GM21529 (cell line): ENCODE measurements around the gene VSIG4.
"Not testable (repeated sequence)": the region's sequence is repeated elsewhere in the genome, so short reads cannot be mapped to it uniquely, and the experiment has no call there.

Experiments used
- ATAC-seq: cut with Tn5 transposase; IDR thresholded peaks from one replicate; pipeline ENCODE4 v1.9.1; 2021; ENCODE audit not compliant: unreplicated experiment

VSIG4 gene

DNA sequence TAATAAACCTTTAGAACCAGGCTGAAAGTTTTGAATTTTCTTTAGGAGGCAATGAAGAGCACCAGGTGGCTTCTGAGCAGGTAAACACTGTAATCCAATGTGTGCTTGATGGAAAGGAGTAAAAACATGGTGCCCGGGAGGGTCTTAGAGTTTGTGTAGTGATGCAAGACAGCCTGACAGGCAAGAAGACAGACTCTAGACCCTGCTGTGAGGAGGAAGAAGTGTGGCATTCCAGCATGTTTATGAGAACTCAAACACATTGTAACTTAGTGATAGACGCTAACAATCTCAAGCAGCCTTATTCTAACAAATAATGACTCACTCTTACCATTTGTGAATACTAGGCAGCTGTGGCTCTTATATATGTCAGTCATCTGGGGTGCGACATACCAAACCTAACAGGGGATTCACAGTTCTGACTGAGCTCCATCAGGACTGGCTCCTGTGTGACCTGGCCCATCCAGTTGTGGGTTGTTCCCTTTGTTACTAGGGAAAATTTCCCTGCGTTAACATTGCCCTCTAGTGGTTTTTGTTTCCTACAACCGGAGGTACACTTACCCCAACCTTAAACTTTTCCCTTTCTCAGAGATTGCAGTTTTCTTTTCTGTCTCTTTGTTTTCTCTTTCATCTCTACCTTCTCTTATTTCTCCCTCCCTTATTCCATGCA is 53.8 kb downstream of the VSIG4 start:
- ATAC-seq, result peak; percentile 92

DNA sequence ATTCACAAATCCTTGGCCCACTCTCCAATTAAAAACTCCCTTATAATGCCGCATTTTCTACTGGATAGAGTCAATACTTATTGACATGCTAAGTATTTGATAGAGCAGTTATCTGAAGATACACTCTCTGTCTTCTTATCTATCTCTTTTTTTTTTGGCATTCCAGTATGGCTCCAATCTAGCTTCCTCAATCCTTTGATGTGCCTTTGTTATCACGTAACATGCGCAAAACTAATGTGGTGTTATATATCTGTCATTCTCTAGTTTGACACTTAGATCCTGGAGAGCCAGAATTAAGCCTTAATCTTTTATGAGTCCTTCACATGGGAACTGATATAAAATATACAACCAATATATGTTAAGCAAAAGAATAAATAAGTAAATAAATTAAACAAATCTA is 54.7 kb downstream of the VSIG4 start:
- no peak for ATAC-seq

DNA sequence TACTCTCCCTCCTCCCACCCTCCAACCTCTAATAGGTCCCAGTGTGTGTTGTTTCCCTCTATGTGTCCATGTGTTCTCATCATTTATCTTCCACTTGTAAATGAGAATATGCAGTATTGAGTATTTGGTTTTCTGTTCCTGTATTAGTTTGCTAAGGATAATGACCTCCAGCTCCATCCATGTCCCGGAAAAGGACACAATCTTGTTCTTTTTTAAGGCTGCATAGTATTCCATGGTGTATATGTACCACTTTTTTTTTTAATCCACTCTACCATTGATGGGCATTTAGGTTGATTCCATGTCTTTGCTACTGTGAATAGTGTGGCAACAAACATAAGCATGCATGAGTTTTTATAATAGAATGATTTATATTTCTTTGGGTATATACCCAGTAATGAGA is 62.7 kb downstream of the VSIG4 start:
- not testable (repeated sequence) for ATAC-seq

DNA sequence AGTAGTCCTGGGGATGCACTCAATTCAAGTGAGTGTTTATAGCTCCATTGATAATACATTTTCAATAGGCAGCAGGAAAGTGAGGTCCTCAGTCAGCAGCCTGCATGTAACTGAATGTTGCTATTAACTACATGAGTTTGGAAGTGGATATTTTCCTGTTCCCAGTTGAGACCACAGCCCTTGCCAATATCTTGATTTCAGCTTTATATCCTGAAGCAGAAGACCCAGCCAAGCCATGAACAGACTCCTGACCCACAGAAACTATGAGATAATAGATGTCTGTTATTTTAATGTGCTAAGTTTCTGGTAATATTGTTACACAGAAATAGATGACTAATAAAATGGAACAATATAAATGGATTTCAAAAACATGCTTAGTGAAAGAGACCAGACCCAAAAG is 63.7 kb downstream of the VSIG4 start:
- no peak for ATAC-seq

DNA sequence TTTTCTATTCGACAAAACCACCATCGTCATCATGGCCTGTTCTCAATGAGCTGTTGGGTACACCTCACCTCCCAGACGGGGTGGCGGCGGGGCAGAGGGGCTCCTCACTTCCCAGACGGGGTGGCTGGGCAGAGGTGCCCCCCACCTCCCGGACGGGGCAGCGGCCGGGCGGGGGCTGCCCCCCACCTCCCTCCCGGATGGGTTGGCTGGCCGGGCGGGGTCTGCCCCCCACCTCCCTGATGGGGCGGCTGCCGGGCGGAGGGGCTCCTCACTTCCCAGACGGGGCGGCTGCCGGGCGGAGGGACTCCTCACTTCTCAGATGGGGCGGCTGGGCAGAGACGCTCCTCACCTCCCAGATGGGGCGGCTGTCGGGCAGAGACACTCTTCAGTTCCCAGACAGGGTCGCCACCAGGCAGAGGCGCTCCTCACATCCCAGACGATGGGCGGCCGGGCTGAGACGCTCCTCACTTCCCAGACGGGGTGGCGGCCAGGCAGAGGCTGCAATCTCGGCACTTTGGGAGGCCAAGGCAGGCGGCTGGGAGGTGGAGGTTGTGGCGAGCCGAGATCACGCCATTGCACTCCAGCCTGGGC is 64.6 kb downstream of the VSIG4 start:
- ATAC-seq, result not testable (repeated sequence)
